OCI-LY7 (cell line): ENCODE measurements around the gene PHEX. TPM values are rescaled to one million over a fixed set of nuclear protein-coding genes. Genes with fewer than 3 reads are reported as not detected.

Experiments
- Bru-seq: library from RNA; stranded (reverse); fragments of 400-500 nt; gene quantifications from one replicate; lab custom pipeline; 2021; lab: Mats Ljungman, UMichigan
- BruChase-seq, 2 experiments: library from RNA; stranded (reverse); fragments of 400-500 nt; gene quantifications; one replicate each; lab custom pipeline; 2021; lab: Mats Ljungman, UMichigan
- BruUV-seq: library from RNA; stranded (reverse); fragments of 400-500 nt; replicated peaks from 2 replicates; lab custom pipeline; 2021; lab: Mats Ljungman, UMichigan
- CTCF ChIA-PET: fragments of 300-600 bp; sonication (Branson Sonifier 250); formaldehyde crosslinking; loops from one replicate; lab custom pipeline; 2022; ENCODE audit warnings: antibody characterized with exemption; ENCODE audit not compliant: unreplicated experiment; lab: Charles Lee
- POLR2A ChIA-PET: fragments of 300-600 bp; sonication (Branson Sonifier 250); formaldehyde crosslinking; loops from one replicate; lab custom pipeline; 2022; ENCODE audit warnings: antibody characterized with exemption; lab: Charles Lee
- DNase-seq: peaks from one replicate; pipeline ENCODE4 v3.0.0-alpha.2; 2015; ENCODE audit warnings: low spot score
- H2AFZ ChIP-seq: fragments of 200-600 bp; sonication (generic), shearing (Covaris generic); 2 replicates; pipeline ENCODE4 v1.6.1; 2014; ENCODE audit warnings: mild to moderate bottlenecking, antibody characterized with exemption, low read length, moderate library complexity
- H3K27ac ChIP-seq: fragments of 200-600 bp; sonication (generic); 2 replicates; pipeline ENCODE4 v1.5.1; 2014; ENCODE audit warnings: mixed run types, low read depth, mild to moderate bottlenecking, moderate library complexity, low read length, inconsistent platforms; ENCODE audit not compliant: poor library complexity, severe bottlenecking
- H3K36me3 ChIP-seq: fragments of 200-600 bp; sonication (generic); 2 replicates; pipeline ENCODE4 v1.6.1; 2014; ENCODE audit warnings: mild to moderate bottlenecking, antibody characterized with exemption, low read length, moderate library complexity, mixed read lengths; ENCODE audit not compliant: insufficient read depth
- H3K4me1 ChIP-seq: fragments of 200-600 bp; sonication (generic); 2 replicates; pipeline ENCODE4 v1.5.1; 2014; ENCODE audit warnings: mild to moderate bottlenecking, low read length; ENCODE audit not compliant: insufficient read depth, poor library complexity, severe bottlenecking
- H3K4me2 ChIP-seq: fragments of 200-600 bp; sonication (generic); 2 replicates; pipeline ENCODE4 v1.6.1; 2014; ENCODE audit warnings: mild to moderate bottlenecking, low read length
- H3K4me3 ChIP-seq: fragments of 200-600 bp; sonication (generic); 2 replicates; pipeline ENCODE4 v1.5.1; 2014; ENCODE audit warnings: mild to moderate bottlenecking, low read depth, low read length; ENCODE audit not compliant: poor library complexity, severe bottlenecking
- H3K79me2 ChIP-seq: fragments of 200-600 bp; sonication (generic); 2 replicates; pipeline ENCODE4 v1.6.1; 2016; ENCODE audit warnings: low read depth, mild to moderate bottlenecking, low read length, moderate library complexity, mixed read lengths; ENCODE audit not compliant: insufficient read depth
- H3K9me2 ChIP-seq: fragments of 200-600 bp; sonication (generic); 2 replicates; pipeline ENCODE4 v1.6.1; 2016; ENCODE audit warnings: mild to moderate bottlenecking, low read length, mixed read lengths; ENCODE audit not compliant: insufficient read depth
- H3K9me3 ChIP-seq: fragments of 200-600 bp; sonication (generic); 2 replicates; pipeline ENCODE4 v1.6.1; 2014; ENCODE audit warnings: mild to moderate bottlenecking, mixed run types, low read length, mixed read lengths
- H4K20me1 ChIP-seq: fragments of 200-600 bp; sonication (generic); 2 replicates; pipeline ENCODE4 v1.6.1; 2014; ENCODE audit warnings: mild to moderate bottlenecking, antibody characterized with exemption, low read length, moderate library complexity, mixed read lengths; ENCODE audit not compliant: insufficient read depth
- CTCF ChIP-seq: fragments of 200-600 bp; sonication (generic); conservative IDR thresholded peaks from 2 replicates; pipeline ENCODE4 v1.5.1; 2014; ENCODE audit warnings: mild to moderate bottlenecking, antibody characterized with exemption, low read length, moderate library complexity, mixed read lengths
- EZH2phosphoT487 ChIP-seq: fragments of 200-600 bp; sonication (generic); IDR thresholded peaks from 2 replicates; pipeline ENCODE4 v1.6.1; 2018; ENCODE audit warnings: low read depth, borderline replicate concordance, mild to moderate bottlenecking, mixed run types, antibody characterized with exemption, low read length, moderate library complexity, mixed read lengths
- intact Hi-C: fragments of 100-400 bp; cut with micrococcal nuclease; formaldehyde crosslinking; loops from one replicate; pipeline ENCODE4 v1.10.0; 2022; ENCODE audit not compliant: unreplicated experiment
- long read RNA-seq: library from polyadenylated mRNA; stranded (forward); transcript quantifications from one replicate; pipeline ENCODE4 v2.0.0, GENCODE V29; 2022
- total RNA-seq, 2 experiments: library from RNA; depleted of rRNA in 1 of 2; stranded (reverse); fragments of >200 nt in 1 of 2; shearing (Covaris generic) in 1 of 2; gene quantifications; 2 replicates each; pipeline ENCODE4 v1.2.3, GENCODE V29; 2014 to 2022

PHEX gene
- total RNA-seq (2014; rRNA removed; shearing (Covaris generic)) (0.09 TPM in 1 of 2 replicates, not detected in the other), total RNA-seq (2022) (not detected in 2 replicates), Bru-seq, nascent RNA (percentile 16 among the genes with signal in this experiment), BruChase-seq, experiment 1, labeled RNA remaining after a 6-hour chase (percentile 12 among the genes with signal in this experiment), BruChase-seq, experiment 2, labeled RNA remaining after a 2-hour chase (percentile 16 among the genes with signal in this experiment)
- long read RNA-seq = 0 reads

- H3K36me3 ChIP-seq = no peaks in the 10 kb centered on the region
- H3K9me3 ChIP-seq = no peaks in the 10 kb centered on the region
- H2AFZ ChIP-seq = no peak within 1 kb of the TSS
- POLR2A ChIA-PET = no interaction called here
- no peaks in the 10 kb centered on the region for H4K20me1 ChIP-seq
- BruUV-seq = no TSS peak
- H3K4me1 ChIP-seq = no peaks in the 10 kb centered on the region
- no peaks in the 10 kb centered on the region for H3K79me2 ChIP-seq
- H3K4me3 ChIP-seq = no peak within 1 kb of the TSS
- TF ChIP-seq CTCF = no peak
- no peak for TF ChIP-seq EZH2phosphoT487
- H3K4me2 ChIP-seq = no peak within 1 kb of the TSS
- H3K9me2 ChIP-seq = no peaks in the 10 kb centered on the region
- DNase-seq = no peak
- CTCF ChIA-PET = no interaction called here
- intact Hi-C loops = no loop called here
- H3K27ac ChIP-seq = no peak within 1 kb of the TSS
Measured at GRCh38 chrX:22032084-22032483, at the start of gene PHEX. Gene PHEX, plus strand, starts transcription at chrX:22032325. Its CDS starts 681 bp downstream, at chrX:22033006.

GRCh38 chrX:21985332-21985777 is 46.8 kb upstream of the PHEX start:
- intact Hi-C loops = loop anchor here (1.0 kb wide), 1 partner anchor 146 kb away; the partner anchor contains the start of gene MBTPS2
- ChIA-PET POLR2A (interaction anchor here (1.2 kb wide), 1 partner anchor 13 kb away, joined by 3 read pairs; no protein-coding TSS in a partner anchor), CTCF (no interaction called here)
- DNase-seq = peak; percentile 64
- H3K9me2 ChIP-seq = no peaks in the 10 kb centered on the region
- no peaks in the 10 kb centered on the region for H4K20me1 ChIP-seq
- peaks cover 29% of the 10 kb centered on the region for H3K36me3 ChIP-seq
- no peak for TF ChIP-seq EZH2phosphoT487
- peak; percentile 84 for TF ChIP-seq CTCF
- H3K4me1 ChIP-seq = no peaks in the 10 kb centered on the region
- no peaks in the 10 kb centered on the region for H3K79me2 ChIP-seq
- H3K9me3 ChIP-seq = no peaks in the 10 kb centered on the region
- no peak overlapping the region for H3K4me3 ChIP-seq
- H3K27ac ChIP-seq = no peak overlapping the region
- H2AFZ ChIP-seq = no peak overlapping the region
- no TSS peak for BruUV-seq
- H3K4me2 ChIP-seq = no peak overlapping the region

GRCh38 chrX:21986596-21986995 is 45.5 kb upstream of the PHEX start:
- Histone ChIP-seq H3K36me3 (peaks cover 29% of the 10 kb centered on the region), H3K79me2 (no peaks in the 10 kb centered on the region), H3K4me1 (no peaks in the 10 kb centered on the region), H3K4me3 (no peak overlapping the region), H3K9me2 (no peaks in the 10 kb centered on the region), H4K20me1 (no peaks in the 10 kb centered on the region), H2AFZ (no peak overlapping the region), H3K9me3 (no peaks in the 10 kb centered on the region), H3K4me2 (no peak overlapping the region), H3K27ac (no peak overlapping the region)
- ChIA-PET POLR2A (interaction anchor here (0.6 kb wide), 1 partner anchor 17 kb away, joined by 4 read pairs; no protein-coding TSS in a partner anchor), CTCF (no interaction called here)
- intact Hi-C loops = no loop called here
- no peak for TF ChIP-seq EZH2phosphoT487
- TF ChIP-seq CTCF = no peak
- DNase-seq = no peak
- BruUV-seq = no TSS peak
